ENCODE measurements around the gene ZNF618.
"Not testable (repeated sequence)": the region's sequence is repeated elsewhere in the genome, so short reads cannot be mapped to it uniquely, and the experiment has no call there.

The ZNF618 gene

DNA sequence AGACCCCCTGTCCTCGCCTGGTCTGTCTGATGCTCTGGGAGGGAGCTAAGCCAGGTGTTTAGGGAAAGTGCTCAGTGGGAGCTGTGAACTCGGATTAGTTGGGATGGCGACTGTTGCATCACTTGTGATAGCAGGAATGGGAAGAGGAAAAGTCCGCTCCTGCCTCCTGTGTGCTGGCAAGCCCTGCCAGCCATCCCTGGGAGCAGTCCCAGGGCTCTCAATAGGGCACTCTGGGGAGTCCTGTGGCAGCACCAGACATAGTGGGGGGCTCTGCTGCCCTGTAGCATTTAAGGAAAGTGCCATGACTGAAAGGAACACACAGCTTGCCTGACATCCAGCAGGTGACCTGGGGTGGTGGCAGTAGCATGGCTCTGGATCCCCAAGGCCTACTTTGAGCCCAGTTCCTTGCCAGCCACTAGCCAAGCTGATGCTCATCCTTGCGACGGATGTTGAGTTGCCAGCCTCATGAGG, 120.5 kb downstream of the ZNF618 start:
- no peak overlapping the region for H3K4me3 ChIP-seq (ENCODE audit: severe bottlenecking)
- TF ChIP-seq, protein P1, sequence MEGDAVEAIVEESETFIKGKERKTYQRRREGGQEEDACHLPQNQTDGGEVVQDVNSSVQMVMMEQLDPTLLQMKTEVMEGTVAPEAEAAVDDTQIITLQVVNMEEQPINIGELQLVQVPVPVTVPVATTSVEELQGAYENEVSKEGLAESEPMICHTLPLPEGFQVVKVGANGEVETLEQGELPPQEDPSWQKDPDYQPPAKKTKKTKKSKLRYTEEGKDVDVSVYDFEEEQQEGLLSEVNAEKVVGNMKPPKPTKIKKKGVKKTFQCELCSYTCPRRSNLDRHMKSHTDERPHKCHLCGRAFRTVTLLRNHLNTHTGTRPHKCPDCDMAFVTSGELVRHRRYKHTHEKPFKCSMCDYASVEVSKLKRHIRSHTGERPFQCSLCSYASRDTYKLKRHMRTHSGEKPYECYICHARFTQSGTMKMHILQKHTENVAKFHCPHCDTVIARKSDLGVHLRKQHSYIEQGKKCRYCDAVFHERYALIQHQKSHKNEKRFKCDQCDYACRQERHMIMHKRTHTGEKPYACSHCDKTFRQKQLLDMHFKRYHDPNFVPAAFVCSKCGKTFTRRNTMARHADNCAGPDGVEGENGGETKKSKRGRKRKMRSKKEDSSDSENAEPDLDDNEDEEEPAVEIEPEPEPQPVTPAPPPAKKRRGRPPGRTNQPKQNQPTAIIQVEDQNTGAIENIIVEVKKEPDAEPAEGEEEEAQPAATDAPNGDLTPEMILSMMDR (IDR thresholded peaks at IDR 0.05; ENCODE audit: poor library complexity, severe bottlenecking), result no peak
- no peaks in the 10 kb centered on the region for H3K36me3 ChIP-seq (ENCODE audit: low read depth)
- no peak overlapping the region for H3K27ac ChIP-seq (ENCODE audit: poor library complexity, severe bottlenecking)
- no peaks in the 10 kb centered on the region for H3K27me3 ChIP-seq (ENCODE audit: insufficient read depth, poor library complexity, severe bottlenecking)
- H3K4me1 ChIP-seq (ENCODE audit: insufficient read depth, poor library complexity, severe bottlenecking), result no peaks in the 10 kb centered on the region
- peak; percentile 19 for DNase-seq (ENCODE audit: low spot score)
- no peaks in the 10 kb centered on the region for H3K9me3 ChIP-seq (ENCODE audit: severe bottlenecking)
- ATAC-seq (ENCODE audit: low read depth), result no peak

DNA sequence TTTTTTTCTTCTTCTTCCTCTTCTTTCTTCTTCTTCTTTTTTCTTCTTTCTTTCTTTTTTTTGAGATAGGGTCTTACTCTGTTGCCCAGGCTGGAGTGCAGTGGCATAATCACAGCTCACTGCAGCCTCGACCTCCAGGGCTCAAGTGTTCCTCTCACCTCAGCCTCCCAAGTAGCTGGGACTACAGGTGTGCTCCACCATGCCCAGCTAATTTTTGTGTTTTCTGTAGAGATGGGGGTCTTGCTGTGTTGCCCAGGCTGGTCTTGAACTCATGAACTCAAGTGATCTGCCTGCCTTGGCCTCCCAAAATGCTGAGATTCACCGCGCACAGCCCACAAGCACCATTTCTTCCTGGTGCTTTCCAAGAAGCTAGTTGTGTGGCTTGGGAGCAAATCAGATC, 121.0 kb downstream of the ZNF618 start:
- H3K27me3 ChIP-seq (ENCODE audit: insufficient read depth, poor library complexity, severe bottlenecking); H3K4me1 ChIP-seq (ENCODE audit: insufficient read depth, poor library complexity, severe bottlenecking); ATAC-seq (ENCODE audit: low read depth); H3K4me3 ChIP-seq (ENCODE audit: severe bottlenecking); H3K9me3 ChIP-seq (ENCODE audit: severe bottlenecking); H3K27ac ChIP-seq (ENCODE audit: poor library complexity, severe bottlenecking); DNase-seq (ENCODE audit: low spot score); H3K36me3 ChIP-seq (ENCODE audit: low read depth): not testable (repeated sequence)

DNA sequence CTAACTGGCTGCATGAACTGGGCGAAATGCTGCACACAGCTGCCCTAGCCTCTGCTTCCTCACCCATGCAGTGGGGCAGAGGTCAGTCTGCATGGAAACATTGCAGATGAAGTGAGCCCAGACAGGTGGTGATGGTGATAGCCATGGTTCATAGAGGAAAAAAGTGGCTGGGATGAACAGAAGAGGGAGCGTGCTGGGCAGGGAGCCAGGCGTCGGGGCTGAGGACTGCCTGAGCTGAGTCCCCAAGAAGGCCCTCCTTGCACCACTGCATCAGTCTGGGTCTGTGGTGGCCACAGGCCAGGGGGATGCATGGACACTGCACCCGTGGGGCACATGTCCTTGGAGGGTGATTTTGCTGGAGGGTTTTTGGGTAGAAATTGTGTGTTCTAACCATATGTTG, 121.5 kb downstream of the ZNF618 start:
- no peak for DNase-seq (ENCODE audit: low spot score)

DNA sequence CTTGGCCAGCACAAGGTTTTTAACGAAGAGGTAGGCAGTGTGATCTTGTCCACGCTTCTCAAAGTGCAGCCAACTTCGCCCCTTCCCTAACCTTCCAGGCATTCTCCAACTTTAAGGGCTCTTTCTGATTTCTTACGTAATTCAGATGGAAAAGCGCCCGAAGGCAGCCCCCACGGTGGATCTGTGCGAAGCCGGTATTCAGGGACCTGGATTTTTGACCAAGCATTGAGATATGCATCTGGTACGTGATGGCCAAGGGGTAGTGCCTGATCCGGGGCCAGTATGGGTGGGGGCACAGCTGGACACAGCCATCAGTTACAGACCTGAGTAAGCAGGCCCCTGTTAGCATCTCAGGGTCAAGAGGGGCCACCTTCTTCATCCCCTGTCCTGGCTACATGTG, 122.0 kb downstream of the ZNF618 start:
- TF ChIP-seq, protein P1 (IDR thresholded peaks at IDR 0.05; ENCODE audit: poor library complexity, severe bottlenecking), result no peak
- Histone ChIP-seq H3K27me3 (ENCODE audit: insufficient read depth, poor library complexity, severe bottlenecking) (no peaks in the 10 kb centered on the region), H3K4me3 (ENCODE audit: severe bottlenecking) (no peak overlapping the region), H3K36me3 (ENCODE audit: low read depth) (no peaks in the 10 kb centered on the region), H3K27ac (ENCODE audit: poor library complexity, severe bottlenecking) (no peak overlapping the region), H3K9me3 (ENCODE audit: severe bottlenecking) (no peaks in the 10 kb centered on the region), H3K4me1 (ENCODE audit: insufficient read depth, poor library complexity, severe bottlenecking) (no peaks in the 10 kb centered on the region)
- DNase-seq (ENCODE audit: low spot score) (no peak), ATAC-seq (ENCODE audit: low read depth) (no peak)

More for the DNA sequence above, 121.5 kb downstream of the ZNF618 start:
- no peaks in the 10 kb centered on the region for H3K9me3 ChIP-seq (ENCODE audit: severe bottlenecking)
- H3K27me3 ChIP-seq (ENCODE audit: insufficient read depth, poor library complexity, severe bottlenecking), result no peaks in the 10 kb centered on the region
- H3K27ac ChIP-seq (ENCODE audit: poor library complexity, severe bottlenecking), result no peak overlapping the region
- H3K4me1 ChIP-seq (ENCODE audit: insufficient read depth, poor library complexity, severe bottlenecking), result no peaks in the 10 kb centered on the region
- TF ChIP-seq, protein P1 (IDR thresholded peaks at IDR 0.05; ENCODE audit: poor library complexity, severe bottlenecking), result no peak
- no peaks in the 10 kb centered on the region for H3K36me3 ChIP-seq (ENCODE audit: low read depth)
- no peak overlapping the region for H3K4me3 ChIP-seq (ENCODE audit: severe bottlenecking)
- no peak for ATAC-seq (ENCODE audit: low read depth)

DNA sequence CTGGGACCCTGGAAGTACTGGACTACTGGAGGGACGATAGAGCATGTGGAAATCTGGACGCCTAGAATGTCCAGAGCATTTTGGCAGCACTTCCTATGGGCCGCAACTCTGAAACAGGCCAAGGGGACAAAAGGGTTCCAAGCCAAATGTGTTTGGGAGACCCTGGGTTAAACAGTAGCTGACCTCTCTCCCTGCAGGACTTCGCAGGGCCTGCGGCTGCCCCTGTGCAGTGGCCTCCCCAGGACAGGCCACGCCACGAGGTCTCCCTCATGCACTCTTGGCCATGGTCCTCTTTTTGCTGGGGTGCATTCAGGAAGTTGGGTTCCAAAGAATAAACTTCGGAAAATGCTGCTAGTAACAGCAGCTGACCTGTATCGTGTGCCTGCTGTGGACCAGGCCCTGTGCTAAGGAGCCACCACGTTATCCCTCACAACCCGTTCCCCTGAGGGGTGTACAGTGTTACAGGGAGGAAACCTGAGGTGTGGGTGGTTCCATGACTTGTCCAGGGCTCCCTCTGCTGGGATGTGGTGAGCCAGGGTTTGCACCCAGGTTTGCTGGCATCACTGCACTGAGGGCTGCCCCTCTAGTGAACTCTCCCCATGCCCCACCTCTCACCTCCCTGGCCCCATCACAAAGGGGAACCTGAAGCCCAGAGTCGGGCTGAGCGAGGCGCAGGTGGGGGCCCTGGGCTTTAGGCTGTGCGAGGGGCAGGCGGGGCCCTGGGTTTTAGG, 122.6 kb downstream of the ZNF618 start:
- TF ChIP-seq, protein P1 (IDR thresholded peaks at IDR 0.05; ENCODE audit: poor library complexity, severe bottlenecking), result no peak
- Histone ChIP-seq H3K27me3 (ENCODE audit: insufficient read depth, poor library complexity, severe bottlenecking) (no peaks in the 10 kb centered on the region), H3K36me3 (ENCODE audit: low read depth) (no peaks in the 10 kb centered on the region), H3K4me1 (ENCODE audit: insufficient read depth, poor library complexity, severe bottlenecking) (no peaks in the 10 kb centered on the region), H3K4me3 (ENCODE audit: severe bottlenecking) (no peak overlapping the region), H3K9me3 (ENCODE audit: severe bottlenecking) (no peaks in the 10 kb centered on the region), H3K27ac (ENCODE audit: poor library complexity, severe bottlenecking) (no peak overlapping the region)
- no peak for DNase-seq (ENCODE audit: low spot score)
- ATAC-seq (ENCODE audit: low read depth), result 0 out of 3 replicates have a peak, but pooled peaks have one; percentile 28
